ENCODE data around the gene IL7R. TPM values are rescaled to one million over a fixed set of nuclear protein-coding genes. Genes with fewer than 3 reads are reported as not detected.

The IL7R gene
- 0.81 TPM for total RNA-seq

GRCh38 chr5:35856765-35857351 lies at the start of gene IL7R:
Gene IL7R, plus strand, starts transcription at chr5:35856891. Its CDS starts 87 bp downstream, at chr5:35856978.
- DNase-seq (ENCODE audit: low read depth in 2 of 3, low spot score in 2 of 3) = peak in 1 of 3 donors; percentile 26

GRCh38 chr5:35810601-35811000 lies 46.1 kb upstream of the IL7R start:
- no peak for DNase-seq (ENCODE audit: low read depth in 2 of 3, low spot score in 2 of 3)

- peak in 2 of 3 donors; percentile 50 to 52 for DNase-seq (ENCODE audit: low read depth in 2 of 3, low spot score in 2 of 3)
Observed at GRCh38 chr5:35811108-35811741, 45.5 kb upstream of the IL7R start.

DNA sequence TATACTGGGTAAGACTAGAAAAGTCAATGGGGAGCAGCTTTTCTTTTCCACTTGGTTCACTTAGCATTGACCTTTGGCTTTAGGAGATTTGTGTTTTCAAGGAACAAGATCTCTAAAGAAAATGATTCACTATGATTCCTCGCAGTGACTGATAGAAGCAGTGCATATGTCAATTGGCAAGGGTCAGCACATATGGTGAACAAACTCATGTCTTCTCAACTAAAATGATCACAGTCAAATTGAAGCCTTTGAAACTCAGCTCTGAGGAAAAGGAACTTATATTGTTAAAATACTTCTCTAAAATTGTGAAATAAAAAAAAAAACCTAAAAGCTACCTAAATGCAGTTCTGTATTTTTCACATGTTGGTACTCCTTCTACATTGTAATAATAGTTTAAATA lies 43.2 kb upstream of the IL7R start:
- DNase-seq (ENCODE audit: low read depth in 2 of 3, low spot score in 2 of 3) = no peak

DNA sequence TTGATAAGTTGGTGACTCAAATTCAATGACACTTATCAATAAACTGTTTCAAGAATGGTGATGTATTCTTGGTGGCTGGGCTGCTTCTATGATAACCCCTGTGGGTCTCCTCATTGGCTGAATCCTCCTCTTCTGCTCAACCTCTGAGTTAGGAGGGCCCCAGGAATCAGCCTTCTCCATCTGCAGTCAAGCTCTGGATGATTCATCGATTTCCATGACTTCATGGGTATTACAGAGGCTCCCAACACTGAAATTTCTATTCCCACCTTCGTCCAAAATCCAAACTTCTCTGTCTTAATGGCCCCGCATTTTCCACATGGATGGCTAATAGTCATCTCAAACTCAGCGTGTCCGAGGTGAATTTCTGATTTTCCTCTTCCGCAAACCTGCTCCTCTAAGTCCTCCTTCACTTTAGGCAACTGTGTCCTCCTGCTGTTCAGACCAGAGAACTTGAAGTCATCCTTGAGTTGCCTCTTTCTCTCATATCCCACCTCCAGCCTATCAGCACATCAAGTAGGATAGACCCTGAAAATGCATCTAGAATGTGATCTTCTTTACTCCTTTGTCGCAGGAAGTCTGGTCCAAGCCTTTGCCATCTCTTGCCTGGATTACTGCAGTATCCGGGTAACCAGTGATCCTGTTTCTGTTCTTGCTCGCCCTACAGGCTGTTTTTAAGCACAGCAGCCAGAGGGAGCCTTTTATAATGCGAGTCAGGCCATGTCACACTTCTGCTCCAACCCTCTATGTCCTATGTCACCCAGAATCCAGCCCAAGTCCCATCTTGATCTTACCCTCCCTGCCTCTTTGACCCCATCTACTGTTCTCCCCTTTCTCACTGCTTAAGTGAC lies 41.4 kb upstream of the IL7R start:
- peak in 1 of 3 donors; percentile 42 for DNase-seq (ENCODE audit: low read depth in 2 of 3, low spot score in 2 of 3)

GRCh38 chr5:35816881-35817521 lies 39.7 kb upstream of the IL7R start:
- DNase-seq (ENCODE audit: low read depth in 2 of 3, low spot score in 2 of 3) = no peak

GRCh38 chr5:35819026-35819425 lies 37.7 kb upstream of the IL7R start:
- no peak for DNase-seq (ENCODE audit: low read depth in 2 of 3, low spot score in 2 of 3)

DNA sequence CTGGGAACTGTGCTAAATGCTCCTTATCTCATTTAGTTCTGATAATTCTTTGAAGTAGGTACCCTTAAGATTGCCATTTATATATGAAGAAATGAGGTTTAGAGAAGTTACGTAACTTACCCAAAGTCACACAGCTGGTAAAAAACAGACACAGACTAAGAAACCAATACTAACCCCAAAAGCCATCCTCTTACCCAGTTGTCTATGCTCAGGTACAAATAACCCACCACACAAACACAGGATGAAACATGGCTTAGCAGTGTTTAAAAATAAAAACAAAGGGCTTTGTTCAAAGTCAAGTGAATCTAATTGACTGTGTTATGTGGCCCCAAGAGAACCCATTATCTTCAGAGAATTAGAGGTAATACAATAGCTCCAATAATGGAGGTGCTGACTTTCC lies 37.0 kb upstream of the IL7R start:
- no peak for DNase-seq (ENCODE audit: low read depth in 2 of 3, low spot score in 2 of 3)

GRCh38 chr5:35820735-35821134 lies 36.0 kb upstream of the IL7R start:
- DNase-seq (ENCODE audit: low read depth in 2 of 3, low spot score in 2 of 3) = peak in 1 of 3 donors; percentile 21

- no peak for DNase-seq (ENCODE audit: low read depth in 2 of 3, low spot score in 2 of 3)
Observed at GRCh38 chr5:35821513-35821912, 35.2 kb upstream of the IL7R start.

DNA sequence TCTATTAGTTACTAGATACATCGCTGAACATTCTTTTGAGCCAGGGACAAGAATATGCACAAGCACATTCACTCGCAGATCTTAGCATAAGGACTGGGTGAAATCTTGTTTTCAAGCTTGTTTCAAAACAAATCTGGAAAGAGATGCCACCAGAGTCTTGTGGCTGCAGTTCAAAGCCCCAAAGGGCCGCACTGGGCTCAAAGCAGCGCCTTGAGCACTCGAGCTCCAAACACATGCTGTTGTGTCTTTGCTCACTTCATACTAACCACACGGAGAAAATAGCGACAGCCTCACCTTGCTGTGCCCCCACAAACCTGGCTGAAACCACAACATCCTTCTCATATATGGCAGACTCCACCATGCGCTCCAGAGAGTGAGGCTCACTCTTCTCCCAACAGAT lies 34.2 kb upstream of the IL7R start:
- no peak for DNase-seq (ENCODE audit: low read depth in 2 of 3, low spot score in 2 of 3)

DNA sequence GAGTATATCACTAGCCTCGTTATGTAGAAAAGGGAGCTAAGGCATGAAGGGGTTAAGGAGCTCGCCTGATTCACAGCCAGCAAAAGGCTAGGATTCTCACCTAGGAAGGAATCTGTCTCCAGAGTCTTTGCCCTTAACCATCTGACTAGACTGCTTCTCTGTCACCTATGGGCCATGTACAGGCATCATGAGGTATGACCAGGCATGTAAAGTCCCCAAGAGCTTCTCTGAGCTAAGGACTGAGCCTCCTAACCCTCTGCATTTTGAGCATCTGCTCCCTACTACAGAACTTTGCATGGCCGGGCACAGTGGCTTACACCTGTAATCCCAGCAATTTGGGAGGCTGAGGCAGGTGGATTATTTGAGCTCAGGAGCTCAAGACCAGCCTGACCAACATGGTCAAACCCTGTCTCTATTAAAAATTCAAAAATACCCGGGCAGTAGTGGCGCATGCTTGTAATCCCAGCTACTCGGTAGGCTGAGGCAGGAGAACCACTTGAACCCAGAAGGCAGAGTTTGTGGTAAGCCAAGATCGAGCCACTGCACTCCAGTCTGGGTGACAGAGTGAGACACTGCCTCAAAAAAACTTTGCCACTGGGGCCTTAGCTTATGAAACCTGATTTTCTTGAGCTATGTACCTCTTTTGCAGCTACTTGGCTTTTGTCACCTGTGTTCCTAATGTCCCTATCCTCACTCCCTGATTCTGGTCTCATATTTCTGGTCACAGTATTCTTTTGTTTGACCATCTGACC lies 33.2 kb upstream of the IL7R start:
- DNase-seq (ENCODE audit: low read depth in 2 of 3, low spot score in 2 of 3) = no peak

GRCh38 chr5:35826056-35826455 lies 30.6 kb upstream of the IL7R start:
- no peak for DNase-seq (ENCODE audit: low read depth in 2 of 3, low spot score in 2 of 3)

DNA sequence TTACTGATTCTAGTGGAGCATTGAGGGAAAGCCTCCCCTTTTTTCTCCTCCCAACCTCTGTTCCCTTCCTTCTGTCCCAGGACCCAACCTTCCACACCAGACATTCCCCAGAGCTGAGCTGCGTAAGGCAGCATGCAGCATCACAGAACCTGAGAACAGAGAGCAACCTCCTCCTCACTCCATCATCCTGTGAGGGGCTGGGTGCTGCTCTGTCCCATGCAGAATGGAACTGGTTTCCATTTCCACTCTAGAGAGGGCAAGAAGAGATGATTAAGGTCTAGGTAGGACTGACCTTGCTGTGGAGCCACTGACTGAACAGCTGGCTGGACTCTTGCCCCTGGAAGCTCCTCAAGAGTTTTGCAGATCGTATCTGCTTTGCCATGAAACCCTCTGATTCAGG lies 30.1 kb upstream of the IL7R start:
- DNase-seq (ENCODE audit: low read depth in 2 of 3, low spot score in 2 of 3) = no peak

- DNase-seq (ENCODE audit: low read depth in 2 of 3, low spot score in 2 of 3) = no peak
Observed at GRCh38 chr5:35828082-35828598, 28.6 kb upstream of the IL7R start.

DNA sequence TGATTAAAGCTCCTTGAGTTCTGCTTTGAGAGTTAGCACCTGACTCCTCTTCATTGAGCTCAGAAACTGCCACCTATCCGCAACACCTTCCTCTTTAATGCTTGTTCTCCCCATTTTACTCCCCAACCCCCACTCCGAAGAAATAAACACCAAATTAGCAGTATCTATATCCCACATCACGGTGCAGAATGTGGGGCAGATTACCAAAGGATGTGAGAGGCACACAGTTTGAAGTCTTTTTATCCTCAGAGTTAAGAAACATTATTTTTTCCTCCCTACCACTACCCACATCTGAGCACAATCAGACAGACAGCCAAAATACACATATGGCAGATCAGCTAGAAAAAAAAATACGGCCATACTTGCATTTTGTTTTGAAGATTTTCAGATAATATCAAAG lies 26.1 kb upstream of the IL7R start:
- DNase-seq (ENCODE audit: low read depth in 2 of 3, low spot score in 2 of 3) = peak in 1 of 3 donors; percentile 53

DNA sequence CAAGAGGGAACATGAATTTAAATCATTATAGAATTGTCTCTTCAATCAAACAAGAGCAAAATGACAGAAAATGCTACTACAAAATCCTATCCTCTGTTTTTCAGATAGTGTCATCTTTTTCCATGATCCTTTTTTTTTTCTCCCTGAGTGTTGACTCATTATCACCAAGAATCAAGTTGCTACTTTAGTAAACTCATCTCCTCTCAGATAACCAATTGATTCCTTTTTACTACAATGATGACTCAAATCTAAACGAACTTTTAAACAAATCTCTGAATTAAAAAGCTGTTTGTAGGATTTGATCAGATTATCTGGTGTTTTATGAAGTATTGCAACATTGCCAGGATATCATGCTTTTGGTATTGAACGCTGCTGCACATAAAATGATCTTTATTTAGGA lies 23.9 kb upstream of the IL7R start:
- DNase-seq (ENCODE audit: low read depth in 2 of 3, low spot score in 2 of 3) = no peak

- no peak for DNase-seq (ENCODE audit: low read depth in 2 of 3, low spot score in 2 of 3)
Observed at GRCh38 chr5:35833224-35833623, 23.5 kb upstream of the IL7R start.

- DNase-seq (ENCODE audit: low read depth in 2 of 3, low spot score in 2 of 3) = no peak
Observed at GRCh38 chr5:35835796-35836742, 20.6 kb upstream of the IL7R start.

All from hematopoietic multipotent progenitor cell (in vitro differentiated cells).